ENCODE data around the gene TGFB1.

GRCh38 chr19:41399525-41399924, 45.8 kb upstream of the TGFB1 start:
- TF ChIP-seq YY1 (IDR thresholded peaks at IDR 0.05; ENCODE audit: insufficient read depth, insufficient read length) (no peak), SUZ12 (IDR thresholded peaks at IDR 0.05; ENCODE audit: extremely low read depth, insufficient read depth, insufficient read length) (no peak), ZNF274 (IDR thresholded peaks at IDR 0.05; ENCODE audit: low read depth, low read length) (no peak)

All from NT2/D1 (cell line).